Neural cell (in vitro differentiated cells): Measurements from ENCODE around the gene TOMM40. TPM values are rescaled to one million over a fixed set of nuclear protein-coding genes. Genes with fewer than 3 reads are reported as not detected.

Experiments
- H2AFZ ChIP-seq: fragments of 200-600, 300-800 bp; sonication (generic), shearing (Covaris generic); 2 replicates; pipeline ENCODE4 v1.6.0; 2014; ENCODE audit warnings: low read depth, mild to moderate bottlenecking, antibody characterized with exemption, low read length, moderate library complexity
- H3F3A ChIP-seq: fragments of 200-600 bp; shearing (Covaris generic); 2 replicates; pipeline ENCODE4 v1.6.1; 2016; ENCODE audit warnings: mild to moderate bottlenecking, moderate library complexity, mixed read lengths, antibody characterized with exemption, low read length; ENCODE audit not compliant: insufficient read depth, poor library complexity, severe bottlenecking
- H3K27ac ChIP-seq: fragments of 200-600, 300-800 bp; sonication (generic), shearing (Covaris generic); 2 replicates; pipeline ENCODE4 v1.5.1; 2014; ENCODE audit warnings: mild to moderate bottlenecking, low read length, moderate library complexity
- H3K27me3 ChIP-seq: fragments of 300-800, 200-600 bp; sonication (generic), shearing (Covaris generic); 2 replicates; pipeline ENCODE4 v1.6.0; 2014; ENCODE audit warnings: mild to moderate bottlenecking, low read depth, low read length, moderate library complexity; ENCODE audit not compliant: insufficient read depth
- H3K36me3 ChIP-seq: fragments of 300-800, 200-600 bp; sonication (generic), shearing (Covaris generic); 2 replicates; pipeline ENCODE4 v1.5.1; 2014; ENCODE audit warnings: mild to moderate bottlenecking, antibody characterized with exemption, low read length, moderate library complexity; ENCODE audit not compliant: insufficient read depth
- H3K4me2 ChIP-seq: fragments of 300-800, 200-600 bp; sonication (generic), shearing (Covaris generic); 2 replicates; pipeline ENCODE4 v1.6.0; 2014; ENCODE audit warnings: mild to moderate bottlenecking, low read length
- H3K4me3 ChIP-seq: fragments of 300-800, 200-600 bp; sonication (generic), shearing (Covaris generic); 2 replicates; pipeline ENCODE4 v1.5.1; 2014; ENCODE audit warnings: mild to moderate bottlenecking, low read length, moderate library complexity
- H3K79me2 ChIP-seq: fragments of 200-600 bp; shearing (Covaris generic); replicated peaks from 2 replicates; pipeline ENCODE4 v1.6.0; 2014; ENCODE audit warnings: mild to moderate bottlenecking, low read length, moderate library complexity; ENCODE audit not compliant: insufficient read depth
- H3K9ac ChIP-seq: fragments of 300-800, 200-600 bp; sonication (generic), shearing (Covaris generic); 2 replicates; pipeline ENCODE4 v1.6.1; 2016; ENCODE audit warnings: mild to moderate bottlenecking, low read length, mixed read lengths
- H3K9me2 ChIP-seq: fragments of 200-600 bp; shearing (Covaris generic); 2 replicates; pipeline ENCODE4 v1.6.1; 2016; ENCODE audit warnings: mild to moderate bottlenecking, low read length, mixed read lengths; ENCODE audit not compliant: insufficient read depth
- H3K9me3 ChIP-seq: fragments of 200-600, 300-800 bp; sonication (generic), shearing (Covaris generic); 2 replicates; pipeline ENCODE4 v1.6.1; 2016; ENCODE audit warnings: mild to moderate bottlenecking, mixed run types, low read length, moderate library complexity, mixed read lengths
- H4K20me1 ChIP-seq: fragments of 200-600 bp; shearing (Covaris generic); 2 replicates; pipeline ENCODE4 v1.6.1; 2016; ENCODE audit warnings: mild to moderate bottlenecking, mixed run types; ENCODE audit not compliant: insufficient read depth
- CTCF ChIP-seq: fragments of 450-650 bp; IDR thresholded peaks from 2 replicates; pipeline ENCODE4 v1.5.1; 2014; ENCODE audit warnings: antibody characterized with exemption, mild to moderate bottlenecking, moderate library complexity; ENCODE audit not compliant: poor library complexity, severe bottlenecking
- EP300 ChIP-seq: fragments of 450-650 bp; conservative IDR thresholded peaks from 2 replicates; pipeline ENCODE4 v1.6.1; 2014; ENCODE audit warnings: antibody characterized with exemption, mild to moderate bottlenecking, moderate library complexity; ENCODE audit not compliant: poor library complexity, severe bottlenecking
- EZH2 ChIP-seq: fragments of 200-600, 300-800 bp; shearing (Covaris generic), sonication (generic); IDR thresholded peaks from 2 replicates; pipeline ENCODE4 v1.6.1; 2014; ENCODE audit warnings: antibody characterized with exemption, low read length, borderline replicate concordance, mild to moderate bottlenecking; ENCODE audit not compliant: insufficient read depth, poor library complexity, severe bottlenecking
- MXI1 ChIP-seq: fragments of 450-650 bp; conservative IDR thresholded peaks from 2 replicates; pipeline ENCODE4 v1.6.1; 2014; ENCODE audit warnings: antibody characterized with exemption, mild to moderate bottlenecking; ENCODE audit not compliant: poor library complexity, severe bottlenecking
- POLR2AphosphoS5 ChIP-seq: IDR thresholded peaks from 2 replicates; pipeline ENCODE4 v1.6.1; 2012
- RAD21 ChIP-seq: fragments of 450-650 bp; conservative IDR thresholded peaks from 2 replicates; pipeline ENCODE4 v1.6.1; 2014; ENCODE audit warnings: antibody characterized with exemption, mild to moderate bottlenecking, moderate library complexity
- REST ChIP-seq: IDR thresholded peaks from 2 replicates; pipeline ENCODE4 v1.6.1; 2012; ENCODE audit warnings: borderline replicate concordance
- SMC3 ChIP-seq: fragments of 450-650 bp; conservative IDR thresholded peaks from 2 replicates; pipeline ENCODE4 v1.6.1; 2014; ENCODE audit warnings: antibody characterized with exemption, mild to moderate bottlenecking, moderate library complexity; ENCODE audit not compliant: poor library complexity
- TAF1 ChIP-seq: IDR thresholded peaks from 2 replicates; pipeline ENCODE4 v1.6.1; 2012; ENCODE audit warnings: low read depth
- polyA plus RNA-seq: library from polyadenylated mRNA; depleted of rRNA; stranded (reverse); fragments of >200 nt; gene quantifications from 2 replicates; pipeline ENCODE4 v1.2.3, GENCODE V29; 2014

TOMM40 gene
- polyA plus RNA-seq, 1 donor from 2014 or later = 48.4 TPM

GRCh38 chr19:44874317-44874716 is 16.7 kb upstream of the TOMM40 start:
- no peaks in the 10 kb centered on the region for H3K27me3 ChIP-seq
- no peaks in the 10 kb centered on the region for H3K9me2 ChIP-seq
- no peak overlapping the region for H3K4me2 ChIP-seq
- TF ChIP-seq REST = no peak
- TF ChIP-seq EP300 = no peak
- no peak for TF ChIP-seq POLR2AphosphoS5
- TF ChIP-seq MXI1 = no peak
- no peak for TF ChIP-seq TAF1
- TF ChIP-seq CTCF = no peak
- TF ChIP-seq EZH2 = no peak
- no peak for TF ChIP-seq SMC3
- no peak for TF ChIP-seq RAD21
- H3K4me3 ChIP-seq = no peak overlapping the region
- no peaks in the 10 kb centered on the region for H3K36me3 ChIP-seq
- H3K79me2 ChIP-seq = no peaks in the 10 kb centered on the region
- H3F3A ChIP-seq = no peaks in the 10 kb centered on the region
- no peaks in the 10 kb centered on the region for H3K9me3 ChIP-seq
- no peak overlapping the region for H2AFZ ChIP-seq
- no peak overlapping the region for H3K27ac ChIP-seq
- no peak overlapping the region for H3K9ac ChIP-seq
- no peaks in the 10 kb centered on the region for H4K20me1 ChIP-seq

GRCh38 chr19:44875666-44876451 is 15.2 kb upstream of the TOMM40 start:
- Histone ChIP-seq H3K9me3 (no peaks in the 10 kb centered on the region), H4K20me1 (no peaks in the 10 kb centered on the region), H3K27ac (no peak overlapping the region), H3F3A (no peaks in the 10 kb centered on the region), H3K4me2 (no peak overlapping the region), H2AFZ (no peak overlapping the region), H3K9me2 (no peaks in the 10 kb centered on the region), H3K79me2 (no peaks in the 10 kb centered on the region), H3K27me3 (no peaks in the 10 kb centered on the region), H3K4me3 (no peak overlapping the region), H3K36me3 (no peaks in the 10 kb centered on the region), H3K9ac (no peak overlapping the region)
- no peak for TF ChIP-seq TAF1
- TF ChIP-seq POLR2AphosphoS5 = no peak
- no peak for TF ChIP-seq REST
